CD14-positive monocyte (primary cell): Measurements from ENCODE around the gene B4GALT6. TPM values are rescaled to one million over a fixed set of nuclear protein-coding genes. Genes with fewer than 3 reads are reported as not detected.

Experiments
- DNase-seq, 3 donors: peaks; one replicate each; pipeline ENCODE4 v3.0.0-alpha.2; 2011 to 2022
- H2AFZ ChIP-seq: 2 replicates; pipeline ENCODE4 v1.6.0; 2012; ENCODE audit warnings: mild to moderate bottlenecking, low read depth, low read length, inconsistent platforms; ENCODE audit not compliant: insufficient read depth, poor library complexity, severe bottlenecking
- H3K27ac ChIP-seq, 2 donors: 1 replicate in 1 of 2; 2 replicates in 1 of 2; pipeline ENCODE4 v1.5.1; 2012 to 2013; ENCODE audit warnings: low read length in 2 of 2, control low read depth in 1 of 2, inconsistent platforms in 1 of 2, low read depth in 1 of 2, mild to moderate bottlenecking in 1 of 2
- H3K27me3 ChIP-seq, 2 donors: one replicate each; pipeline versions ENCODE4 v1.6.0 to v1.6.1; 2011 to 2013; ENCODE audit warnings: low read length in 2 of 2; ENCODE audit not compliant: control insufficient read depth in 2 of 2, insufficient read depth in 2 of 2
- H3K36me3 ChIP-seq, 2 donors: replicated peaks in 1 of 2; 1 replicate in 1 of 2; 2 replicates in 1 of 2; pipeline versions ENCODE4 v1.5.1 to v1.6.1; 2012 to 2013; ENCODE audit warnings: low read length in 2 of 2, control low read depth in 1 of 2, inconsistent platforms in 1 of 2, mild to moderate bottlenecking in 1 of 2; ENCODE audit not compliant: insufficient read depth in 2 of 2, control insufficient read depth in 1 of 2
- H3K4me1 ChIP-seq, 2 donors: 1 replicate in 1 of 2; 2 replicates in 1 of 2; pipeline versions ENCODE4 v1.5.1 to v1.6.1; 2012 to 2013; ENCODE audit warnings: low read length in 2 of 2, control low read depth in 1 of 2, inconsistent platforms in 1 of 2, mild to moderate bottlenecking in 1 of 2, moderate library complexity in 1 of 2; ENCODE audit not compliant: insufficient read depth in 2 of 2, control insufficient read depth in 1 of 2
- H3K4me2 ChIP-seq: replicated peaks from 2 replicates; pipeline ENCODE3; 2012; ENCODE audit warnings: low read length, moderate library complexity, mild to moderate bottlenecking; ENCODE audit not compliant: poor library complexity, severe bottlenecking; ENCODE audit errors: extremely low read depth
- H3K4me3 ChIP-seq, 3 experiments: fragments of 200-600 bp in 1 of 3; sonication (generic) in 1 of 3; replicated peaks in 1 of 3; 1 replicate in 2 of 3; 2 replicates in 1 of 3; pipeline ENCODE4 v1.5.1; 2011 to 2013; ENCODE audit warnings: low read length in 3 of 3, mild to moderate bottlenecking in 3 of 3, control low read depth in 2 of 3, low read depth in 2 of 3, inconsistent platforms in 1 of 3, moderate library complexity in 1 of 3
- H3K79me2 ChIP-seq: 2 replicates; pipeline ENCODE4 v1.6.0; 2012; ENCODE audit warnings: mild to moderate bottlenecking, control low read depth, inconsistent platforms, low read length, moderate library complexity; ENCODE audit not compliant: insufficient read depth
- H3K9ac ChIP-seq: 2 replicates; pipeline ENCODE4 v1.6.0; 2017; ENCODE audit warnings: low read length, mild to moderate bottlenecking; ENCODE audit not compliant: insufficient read depth, poor library complexity, severe bottlenecking
- H3K9me3 ChIP-seq, 2 donors: replicated peaks in 1 of 2; 1 replicate in 1 of 2; 2 replicates in 1 of 2; pipeline versions ENCODE4 v1.5.1 to v1.6.1; 2012 to 2013; ENCODE audit warnings: low read length in 2 of 2, control low read depth in 1 of 2; ENCODE audit not compliant: control insufficient read depth in 1 of 2, insufficient read depth in 1 of 2
- H4K20me1 ChIP-seq: 2 replicates; pipeline ENCODE4 v1.6.0; 2012; ENCODE audit warnings: mild to moderate bottlenecking, low read length, control low read depth, moderate library complexity; ENCODE audit not compliant: insufficient read depth
- H3K27ac Mint-ChIP-seq, 7 donors: one replicate each; pipeline ENCODE4 v1.8.0; 2020; ENCODE audit warnings: mild to moderate bottlenecking in 7 of 7, mixed read lengths in 7 of 7, moderate library complexity in 6 of 7, inconsistent platforms in 2 of 7
- H3K27me3 Mint-ChIP-seq, 3 donors: one replicate each; pipeline ENCODE4 v1.8.0; 2021 to 2022; ENCODE audit warnings: low read depth in 3 of 3, mild to moderate bottlenecking in 3 of 3, mixed read lengths in 3 of 3, moderate library complexity in 3 of 3, inconsistent platforms in 1 of 3
- H3K36me3 Mint-ChIP-seq, 2 donors: one replicate each; pipeline ENCODE4 v1.8.0; 2020; ENCODE audit warnings: mixed read lengths in 2 of 2, inconsistent platforms in 1 of 2, mild to moderate bottlenecking in 1 of 2
- H3K4me1 Mint-ChIP-seq: one replicate; pipeline ENCODE4 v1.8.0; 2020; ENCODE audit warnings: mild to moderate bottlenecking, mixed read lengths
- H3K4me3 Mint-ChIP-seq, 2 donors: one replicate each; pipeline ENCODE4 v1.8.0; 2020; ENCODE audit warnings: mild to moderate bottlenecking in 2 of 2, mixed read lengths in 2 of 2, moderate library complexity in 1 of 2
- H3K9me3 Mint-ChIP-seq, 7 donors: one replicate each; pipeline ENCODE4 v1.8.0; 2020 to 2022; ENCODE audit warnings: mixed read lengths in 7 of 7, mild to moderate bottlenecking in 6 of 7, moderate library complexity in 6 of 7, inconsistent platforms in 2 of 7
- WGBS: methylation state at CpG from one replicate; pipeline ENCODE4 v1.1.5; 2013; ENCODE audit warnings: missing lambda C conversion rate; ENCODE audit not compliant: insufficient coverage; 5-methylcytosine and 5-hydroxymethylcytosine counted together
- intact Hi-C, 2 donors: fragments of 100-400 bp; cut with micrococcal nuclease; formaldehyde crosslinking; loops; one replicate each; pipeline versions ENCODE4 v1.15.0 to v1.15.1; 2023
- polyA plus RNA-seq, 3 donors: library from polyadenylated mRNA; depleted of rRNA in 1 of 3; unstranded in 2 of 3; stranded (reverse) in 1 of 3; fragments of 300-500 nt in 2 of 3; fragments of >200 nt in 1 of 3; fragmentation: Illumina TruSeq in 2 of 3; gene quantifications; 1 replicate in 2 of 3; 2 replicates in 1 of 3; pipeline ENCODE4 v1.2.3, GENCODE V29; 2012 to 2021
- TF ChIP-seq, protein P1 (sequence below): fragments of 200-600 bp; IDR thresholded peaks from one replicate; pipeline ENCODE4 v1.8.0; 2022; ENCODE audit warnings: antibody characterized with exemption, mild to moderate bottlenecking

The B4GALT6 gene
- polyA plus RNA-seq, 3 donors = 0.09 to 0.68 (median 0.12) TPM

DNA sequence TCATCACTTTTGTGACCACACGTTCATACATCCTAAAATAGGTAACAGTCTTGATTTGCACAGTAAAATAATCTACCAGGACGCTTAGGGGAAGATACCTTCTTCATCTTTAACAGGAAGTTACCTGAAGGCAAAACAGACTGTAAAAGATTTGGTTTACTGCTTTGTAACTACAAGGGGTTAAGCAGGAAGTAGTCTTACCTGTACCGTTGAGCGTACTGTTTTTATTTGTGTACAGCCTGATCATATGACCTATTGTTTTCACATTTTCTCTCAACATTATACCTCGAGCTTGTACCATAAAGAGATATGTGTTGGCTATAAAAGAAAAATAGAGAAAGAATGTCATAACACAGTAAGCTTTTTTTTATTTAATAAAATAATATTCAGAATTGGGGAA lies 18.3 kb downstream of the B4GALT6 start:
- no peak overlapping the region for H2AFZ ChIP-seq
- DNase-seq = no peak
- WGBS = no CpG with 5 or more reads among the region's 5 CpGs

DNA sequence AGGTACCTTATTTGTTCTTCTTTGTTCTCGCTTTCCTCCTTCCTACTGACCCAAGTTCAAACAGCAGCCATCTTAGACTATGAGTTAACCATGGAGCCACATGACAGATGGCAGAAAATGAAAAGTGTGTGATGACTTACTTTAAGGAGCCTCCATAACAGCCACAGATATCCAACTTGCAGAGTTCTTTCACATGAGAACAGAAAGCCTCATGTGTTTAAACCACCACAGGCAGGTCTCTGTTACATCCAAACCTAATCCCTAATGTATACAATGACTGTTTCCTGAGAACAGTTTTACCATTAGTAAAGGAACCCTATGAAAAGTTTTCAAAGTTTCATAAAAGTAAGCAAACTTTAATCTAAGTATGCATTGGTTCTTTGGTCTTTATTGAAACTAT lies 20.3 kb downstream of the B4GALT6 start:
- H3K36me3 ChIP-seq = peaks cover 0 to 9% of the 10 kb centered on the region in 2 donors
- peaks cover 9% of the 10 kb centered on the region for H3K4me1 Mint-ChIP-seq
- H3K79me2 ChIP-seq = no peaks in the 10 kb centered on the region
- H3K27me3 Mint-ChIP-seq = peaks cover 0 to 2% (median 0%) of the 10 kb centered on the region in 3 donors
- no peaks in the 10 kb centered on the region for H4K20me1 ChIP-seq
- H3K9me3 ChIP-seq = no peaks in the 10 kb centered on the region
- no peak overlapping the region for H3K4me3 ChIP-seq
- H3K27ac ChIP-seq = no peak overlapping the region
- H3K27me3 ChIP-seq = no peaks in the 10 kb centered on the region
- WGBS = no CpG with 5 or more reads among the region's 1 CpG
- intact Hi-C loops = no loop called here
- no peak overlapping the region for H3K4me3 Mint-ChIP-seq
- TF ChIP-seq, protein P1, sequence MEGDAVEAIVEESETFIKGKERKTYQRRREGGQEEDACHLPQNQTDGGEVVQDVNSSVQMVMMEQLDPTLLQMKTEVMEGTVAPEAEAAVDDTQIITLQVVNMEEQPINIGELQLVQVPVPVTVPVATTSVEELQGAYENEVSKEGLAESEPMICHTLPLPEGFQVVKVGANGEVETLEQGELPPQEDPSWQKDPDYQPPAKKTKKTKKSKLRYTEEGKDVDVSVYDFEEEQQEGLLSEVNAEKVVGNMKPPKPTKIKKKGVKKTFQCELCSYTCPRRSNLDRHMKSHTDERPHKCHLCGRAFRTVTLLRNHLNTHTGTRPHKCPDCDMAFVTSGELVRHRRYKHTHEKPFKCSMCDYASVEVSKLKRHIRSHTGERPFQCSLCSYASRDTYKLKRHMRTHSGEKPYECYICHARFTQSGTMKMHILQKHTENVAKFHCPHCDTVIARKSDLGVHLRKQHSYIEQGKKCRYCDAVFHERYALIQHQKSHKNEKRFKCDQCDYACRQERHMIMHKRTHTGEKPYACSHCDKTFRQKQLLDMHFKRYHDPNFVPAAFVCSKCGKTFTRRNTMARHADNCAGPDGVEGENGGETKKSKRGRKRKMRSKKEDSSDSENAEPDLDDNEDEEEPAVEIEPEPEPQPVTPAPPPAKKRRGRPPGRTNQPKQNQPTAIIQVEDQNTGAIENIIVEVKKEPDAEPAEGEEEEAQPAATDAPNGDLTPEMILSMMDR = no peak
- no peak overlapping the region for H2AFZ ChIP-seq
- peaks cover 8 to 13% of the 10 kb centered on the region in 2 donors for H3K36me3 Mint-ChIP-seq
- H3K9me3 Mint-ChIP-seq = peaks cover 0 to 3% (median 0%) of the 10 kb centered on the region in 7 donors
- no peak overlapping the region for H3K4me2 ChIP-seq
- H3K9ac ChIP-seq = no peak overlapping the region
- DNase-seq = no peak
- H3K4me1 ChIP-seq = peaks cover 8 to 9% of the 10 kb centered on the region in 2 donors
- no peak overlapping the region for H3K27ac Mint-ChIP-seq

More for the DNA sequence above, 18.3 kb downstream of the B4GALT6 start:
- H3K4me3 Mint-ChIP-seq = no peak overlapping the region
- no peak overlapping the region for H3K27ac Mint-ChIP-seq
- H3K36me3 Mint-ChIP-seq = peaks cover 7 to 8% of the 10 kb centered on the region in 2 donors
- H3K4me1 ChIP-seq = no peaks in the 10 kb centered on the region
- peaks cover 2% of the 10 kb centered on the region for H3K4me1 Mint-ChIP-seq
- H3K4me3 ChIP-seq = no peak overlapping the region
- TF ChIP-seq, protein P1 = no peak
- no peaks in the 10 kb centered on the region for H4K20me1 ChIP-seq
- H3K36me3 ChIP-seq = peaks cover 0 to 9% of the 10 kb centered on the region in 2 donors
- H3K79me2 ChIP-seq = no peaks in the 10 kb centered on the region
- H3K9me3 Mint-ChIP-seq = peaks cover 0 to 3% (median 0%) of the 10 kb centered on the region in 7 donors
- no peak overlapping the region for H3K9ac ChIP-seq
- no peak overlapping the region for H3K4me2 ChIP-seq
- H3K27me3 ChIP-seq = no peaks in the 10 kb centered on the region
- intact Hi-C loops = no loop called here
- no peak overlapping the region for H3K27ac ChIP-seq
- H3K9me3 ChIP-seq = no peaks in the 10 kb centered on the region
- peaks cover 0 to under 1% (median 0%) of the 10 kb centered on the region in 3 donors for H3K27me3 Mint-ChIP-seq
